ENCODE data around the gene P4HTM.

GRCh38 chr3:49021813-49022687 lies 32.0 kb downstream of the P4HTM start, which contains the start of gene NDUFAF3:
- TF ChIP-seq, protein P1, sequence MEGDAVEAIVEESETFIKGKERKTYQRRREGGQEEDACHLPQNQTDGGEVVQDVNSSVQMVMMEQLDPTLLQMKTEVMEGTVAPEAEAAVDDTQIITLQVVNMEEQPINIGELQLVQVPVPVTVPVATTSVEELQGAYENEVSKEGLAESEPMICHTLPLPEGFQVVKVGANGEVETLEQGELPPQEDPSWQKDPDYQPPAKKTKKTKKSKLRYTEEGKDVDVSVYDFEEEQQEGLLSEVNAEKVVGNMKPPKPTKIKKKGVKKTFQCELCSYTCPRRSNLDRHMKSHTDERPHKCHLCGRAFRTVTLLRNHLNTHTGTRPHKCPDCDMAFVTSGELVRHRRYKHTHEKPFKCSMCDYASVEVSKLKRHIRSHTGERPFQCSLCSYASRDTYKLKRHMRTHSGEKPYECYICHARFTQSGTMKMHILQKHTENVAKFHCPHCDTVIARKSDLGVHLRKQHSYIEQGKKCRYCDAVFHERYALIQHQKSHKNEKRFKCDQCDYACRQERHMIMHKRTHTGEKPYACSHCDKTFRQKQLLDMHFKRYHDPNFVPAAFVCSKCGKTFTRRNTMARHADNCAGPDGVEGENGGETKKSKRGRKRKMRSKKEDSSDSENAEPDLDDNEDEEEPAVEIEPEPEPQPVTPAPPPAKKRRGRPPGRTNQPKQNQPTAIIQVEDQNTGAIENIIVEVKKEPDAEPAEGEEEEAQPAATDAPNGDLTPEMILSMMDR (IDR thresholded peaks at IDR 0.05), result peak; percentile 97
- no peak for TF ChIP-seq ZFX (IDR thresholded peaks at IDR 0.05; ENCODE audit: borderline replicate concordance)

All from 22Rv1 (cell line).